MCF 10A (cell line): ENCODE data around the gene ADGRG4. TPM values are rescaled to one million over a fixed set of nuclear protein-coding genes. Genes with fewer than 3 reads are reported as not detected.
A peak's percentile ranks its signal among the peaks of the same experiment; 100 is the strongest.

Experiments used
- BruUV-seq: library from RNA; stranded (reverse); fragments of 400-500 nt; replicated peaks from 2 replicates; lab custom pipeline; 2021; lab: Mats Ljungman, UMichigan
- CTCF ChIA-PET: fragments of 300-600 bp; sonication (Branson Sonifier 250); formaldehyde crosslinking; extraction: SDS; loops from one replicate; lab custom pipeline; 2021; ENCODE audit warnings: antibody characterized with exemption, inconsistent platforms; lab: Yijun Ruan, JAX
- POLR2A ChIA-PET: fragments of 300-600, 350-650 bp; sonication (Branson Sonifier 250); formaldehyde crosslinking; extraction: SDS; loops from one replicate; lab custom pipeline; 2020; ENCODE audit warnings: antibody characterized with exemption, inconsistent platforms; lab: Yijun Ruan, JAX
- DNase-seq: peaks from one replicate; pipeline ENCODE4 v3.0.0-alpha.2; 2018; ENCODE audit not compliant: unreplicated experiment
- H3K27ac Mint-ChIP-seq: one replicate; pipeline ENCODE4 v1.8.0; 2022; ENCODE audit warnings: mild to moderate bottlenecking, low read depth, mixed read lengths; ENCODE audit not compliant: unreplicated experiment
- H3K27me3 Mint-ChIP-seq: one replicate; pipeline ENCODE4 v1.8.0; 2022; ENCODE audit warnings: mixed read lengths; ENCODE audit not compliant: insufficient read depth, unreplicated experiment
- H3K36me3 Mint-ChIP-seq: one replicate; pipeline ENCODE4 v1.8.0; 2022; ENCODE audit warnings: mild to moderate bottlenecking, moderate library complexity, mixed read lengths; ENCODE audit not compliant: insufficient read depth, unreplicated experiment
- H3K4me1 Mint-ChIP-seq: one replicate; pipeline ENCODE4 v1.8.0; 2022; ENCODE audit warnings: mixed read lengths; ENCODE audit not compliant: insufficient read depth, unreplicated experiment
- H3K4me3 Mint-ChIP-seq: one replicate; pipeline ENCODE4 v1.8.0; 2022; ENCODE audit warnings: mild to moderate bottlenecking, moderate library complexity, mixed read lengths; ENCODE audit not compliant: unreplicated experiment
- H3K9me3 Mint-ChIP-seq: one replicate; pipeline ENCODE4 v1.8.0; 2022; ENCODE audit warnings: mixed read lengths; ENCODE audit not compliant: unreplicated experiment
- CTCF ChIP-seq: fragments of 200-600 bp; IDR thresholded peaks from one replicate; pipeline ENCODE4 v1.8.0; 2022; ENCODE audit warnings: antibody characterized with exemption, mild to moderate bottlenecking; ENCODE audit not compliant: unreplicated experiment
- intact Hi-C: fragments of 100-400 bp; cut with micrococcal nuclease; formaldehyde crosslinking; loops from 2 replicates; pipeline ENCODE4 v1.14.1; 2022
- total RNA-seq: library from RNA; stranded (reverse); gene quantifications from 2 replicates; pipeline ENCODE4 v1.2.3, GENCODE V29; 2022

The ADGRG4 gene
- total RNA-seq, 1 experiment from 2014 or later = not detected

GRCh38 chrX:136304493-136304892, 3.7 kb downstream of the ADGRG4 start:
- intact Hi-C loops = no loop called here
- BruUV-seq = no TSS peak
- H3K4me3 Mint-ChIP-seq = no peak overlapping the region
- H3K27ac Mint-ChIP-seq = no peak overlapping the region
- no peaks in the 10 kb centered on the region for H3K36me3 Mint-ChIP-seq
- no peaks in the 10 kb centered on the region for H3K4me1 Mint-ChIP-seq
- peaks cover 26% of the 10 kb centered on the region for H3K27me3 Mint-ChIP-seq
- no peak for TF ChIP-seq CTCF
- H3K9me3 Mint-ChIP-seq = no peaks in the 10 kb centered on the region
- ChIA-PET CTCF (no interaction called here), POLR2A (no interaction called here)
- no peak for DNase-seq

- no TSS peak for BruUV-seq
- Mint-ChIP-seq H3K4me1 (peaks cover 8% of the 10 kb centered on the region), H3K9me3 (no peaks in the 10 kb centered on the region), H3K36me3 (no peaks in the 10 kb centered on the region), H3K27me3 (peaks cover 26% of the 10 kb centered on the region), H3K4me3 (no peak overlapping the region), H3K27ac (no peak overlapping the region)
- POLR2A ChIA-PET = no interaction called here
- intact Hi-C loops = no loop called here
- TF ChIP-seq CTCF = no peak
- CTCF ChIA-PET = no interaction called here
- DNase-seq = no peak
Measured at GRCh38 chrX:136306182-136306581, 5.4 kb downstream of the ADGRG4 start.

GRCh38 chrX:136307471-136307870, 6.7 kb downstream of the ADGRG4 start:
- no TSS peak for BruUV-seq
- no peak for TF ChIP-seq CTCF
- Mint-ChIP-seq H3K27ac (no peak overlapping the region), H3K4me1 (peaks cover 8% of the 10 kb centered on the region), H3K4me3 (no peak overlapping the region), H3K27me3 (peaks cover 26% of the 10 kb centered on the region), H3K36me3 (no peaks in the 10 kb centered on the region), H3K9me3 (no peaks in the 10 kb centered on the region)
- no peak for DNase-seq
- intact Hi-C loops = no loop called here
- POLR2A ChIA-PET = no interaction called here
- CTCF ChIA-PET = interaction anchor here (1.1 kb wide), 1 partner anchor 35 kb away, joined by 6 read pairs; no protein-coding TSS in a partner anchor

GRCh38 chrX:136310411-136310810, 9.6 kb downstream of the ADGRG4 start:
- Mint-ChIP-seq H3K9me3 (no peaks in the 10 kb centered on the region), H3K27ac (no peak overlapping the region), H3K36me3 (no peaks in the 10 kb centered on the region), H3K4me1 (peaks cover 8% of the 10 kb centered on the region), H3K27me3 (peaks cover 25% of the 10 kb centered on the region), H3K4me3 (no peak overlapping the region)
- intact Hi-C loops = no loop called here
- DNase-seq = peak; percentile 69
- POLR2A ChIA-PET = no interaction called here
- no TSS peak for BruUV-seq
- CTCF ChIA-PET = no interaction called here
- no peak for TF ChIP-seq CTCF
